Keratinocyte (primary cell): ENCODE measurements around the gene ASTN1. TPM values are rescaled to one million over a fixed set of nuclear protein-coding genes. Genes with fewer than 3 reads are reported as not detected.
A peak's percentile ranks its signal among the peaks of the same experiment; 100 is the strongest.

Experiments
- DNase-seq: peaks from one replicate; pipeline ENCODE4 v3.0.0-alpha.2; 2011; ENCODE audit warnings: low read depth, missing footprints, low spot score
- FAIRE-seq: peaks from 2 replicates; lab custom pipeline; 2011; peaks lifted over from hg19 to GRCh38; lab: Jason Lieb, UNC
- H2AFZ ChIP-seq: 2 replicates; pipeline ENCODE4 v1.6.0; 2012; ENCODE audit warnings: low read length, control low read depth, inconsistent platforms; ENCODE audit not compliant: control insufficient read depth
- H3K27ac ChIP-seq: 2 replicates; pipeline ENCODE4 v1.5.1; 2011; ENCODE audit warnings: low read length; ENCODE audit not compliant: control insufficient read depth, insufficient read depth
- H3K27me3 ChIP-seq: 3 replicates; pipeline ENCODE4 v1.6.0; 2011; ENCODE audit warnings: low read length; ENCODE audit not compliant: control insufficient read depth, insufficient read depth; ENCODE audit errors: extremely low read depth
- H3K36me3 ChIP-seq, 2 experiments: 2 replicates in 1 of 2; 3 replicates in 1 of 2; pipeline ENCODE4 v1.5.1; 2011; ENCODE audit warnings: low read length in 2 of 2, mild to moderate bottlenecking in 1 of 2; ENCODE audit not compliant: control insufficient read depth in 2 of 2, insufficient read depth in 2 of 2; ENCODE audit errors: extremely low read depth in 1 of 2
- H3K4me1 ChIP-seq: 3 replicates; pipeline ENCODE4 v1.5.1; 2011; ENCODE audit warnings: low read length; ENCODE audit not compliant: control insufficient read depth, insufficient read depth; ENCODE audit errors: extremely low read depth
- H3K4me2 ChIP-seq: 3 replicates; pipeline ENCODE4 v1.6.0; 2011; ENCODE audit warnings: low read depth, low read length; ENCODE audit not compliant: control insufficient read depth, insufficient read depth; ENCODE audit errors: extremely low read depth
- H3K4me3 ChIP-seq, 3 experiments: fragments of 200-600 bp in 1 of 3; sonication (generic) in 1 of 3; 2 replicates in 2 of 3; 3 replicates in 1 of 3; pipeline ENCODE4 v1.5.1; 2011 to 2016; ENCODE audit warnings: low read length in 3 of 3, mild to moderate bottlenecking in 3 of 3, control low read depth in 2 of 3, inconsistent platforms in 1 of 3, low read depth in 1 of 3, mixed read lengths in 1 of 3, mixed run types in 1 of 3, moderate library complexity in 1 of 3; ENCODE audit not compliant: control insufficient read depth in 2 of 3, insufficient read depth in 2 of 3; ENCODE audit errors: extremely low read depth in 1 of 3
- H3K79me2 ChIP-seq: 2 replicates; pipeline ENCODE4 v1.6.0; 2012; ENCODE audit warnings: low read length; ENCODE audit not compliant: control insufficient read depth, insufficient read depth
- H3K9ac ChIP-seq: 3 replicates; pipeline ENCODE4 v1.6.0; 2011; ENCODE audit warnings: low read length; ENCODE audit not compliant: control insufficient read depth, insufficient read depth; ENCODE audit errors: extremely low read depth
- H3K9me1 ChIP-seq: 3 replicates; pipeline ENCODE4 v1.6.0; 2011; ENCODE audit warnings: low read length; ENCODE audit not compliant: control insufficient read depth, insufficient read depth; ENCODE audit errors: extremely low read depth
- H3K9me3 ChIP-seq: 2 replicates; pipeline ENCODE4 v1.5.1; 2012; ENCODE audit warnings: low read depth, low read length; ENCODE audit not compliant: control insufficient read depth
- H4K20me1 ChIP-seq: 3 replicates; pipeline ENCODE4 v1.6.0; 2011; ENCODE audit warnings: low read length; ENCODE audit not compliant: control insufficient read depth, insufficient read depth; ENCODE audit errors: extremely low read depth
- EZH2 ChIP-seq: IDR thresholded peaks from one replicate; pipeline ENCODE4 v1.6.1; 2012; ENCODE audit warnings: inconsistent platforms, mild to moderate bottlenecking, low read length, moderate library complexity
- dilution Hi-C: fragments of 300-500 bp; cut with MboI; formaldehyde crosslinking; loops from one replicate; pipeline ENCODE4 v1.7.0; 2020; ENCODE audit warnings: low sequenced_read_pairs; ENCODE audit not compliant: extremely low pct_ligation_motif_present
- polyA plus RNA-seq, 5 experiments: library from polyadenylated mRNA; depleted of rRNA in 3 of 5; stranded (reverse) in 3 of 5; stranded (forward) in 1 of 5; unstranded in 1 of 5; fragments of >200 nt; gene quantifications; 1 replicate in 1 of 5; 2 replicates in 3 of 5; 3 replicates in 1 of 5; pipeline versions ENCODE4 v1.2.1 to v1.2.3, GENCODE V29; 2011 to 2012; ENCODE audit warnings: missing spikeins in 2 of 5, low read depth in 1 of 5, low replicate concordance in 1 of 5
- TF ChIP-seq, protein P1 (sequence below), 3 experiments: IDR thresholded peaks in 1 of 3; conservative IDR thresholded peaks in 1 of 3; optimal IDR thresholded peaks in 1 of 3; 2 replicates in 2 of 3; 3 replicates in 1 of 3; pipeline versions ENCODE3 to v1.5.1; 2011; ENCODE audit warnings: low read length in 3 of 3, mild to moderate bottlenecking in 3 of 3, moderate library complexity in 2 of 3, control low read depth in 1 of 3, inconsistent platforms in 1 of 3; ENCODE audit not compliant: insufficient read depth in 2 of 3; ENCODE audit errors: extremely low read depth in 1 of 3

ASTN1 gene
- polyA plus RNA-seq, 1 donor (not counting 4 experiments of a cell fraction or from before 2014, with no cell fraction given): 0.08 TPM

DNA sequence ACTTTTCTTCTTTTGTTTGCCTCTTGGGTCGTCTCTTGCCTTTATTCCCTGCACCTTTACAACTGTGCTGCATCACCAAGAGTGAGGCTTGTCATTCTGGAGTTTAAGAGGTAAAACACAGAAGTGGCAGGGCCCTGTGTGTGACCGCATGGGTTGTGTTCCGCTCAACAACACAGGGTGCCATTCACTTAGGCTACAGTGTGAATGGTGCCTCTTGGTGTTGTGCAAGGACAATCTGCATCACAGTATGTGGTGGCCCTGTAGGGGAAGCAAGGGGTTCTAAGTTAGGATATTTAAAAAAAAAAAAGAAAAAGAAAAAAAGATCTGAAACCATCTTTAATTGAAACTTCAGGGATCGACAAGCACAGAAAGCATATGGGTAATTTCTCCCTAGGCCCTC lies 44.4 kb upstream of the ASTN1 start:
- no peak overlapping the region for H3K4me3 ChIP-seq
- no peak for DNase-seq
- H3K27ac ChIP-seq: no peak overlapping the region
- no peak overlapping the region for H3K4me2 ChIP-seq
- H3K36me3 ChIP-seq: no peaks in the 10 kb centered on the region
- no peaks in the 10 kb centered on the region for H3K27me3 ChIP-seq
- dilution Hi-C loops: no loop called here
- H4K20me1 ChIP-seq: no peaks in the 10 kb centered on the region
- H3K79me2 ChIP-seq: no peaks in the 10 kb centered on the region
- no peak for FAIRE-seq
- H3K9ac ChIP-seq: no peak overlapping the region
- H2AFZ ChIP-seq: no peak overlapping the region
- no peak for TF ChIP-seq EZH2
- TF ChIP-seq, protein P1, sequence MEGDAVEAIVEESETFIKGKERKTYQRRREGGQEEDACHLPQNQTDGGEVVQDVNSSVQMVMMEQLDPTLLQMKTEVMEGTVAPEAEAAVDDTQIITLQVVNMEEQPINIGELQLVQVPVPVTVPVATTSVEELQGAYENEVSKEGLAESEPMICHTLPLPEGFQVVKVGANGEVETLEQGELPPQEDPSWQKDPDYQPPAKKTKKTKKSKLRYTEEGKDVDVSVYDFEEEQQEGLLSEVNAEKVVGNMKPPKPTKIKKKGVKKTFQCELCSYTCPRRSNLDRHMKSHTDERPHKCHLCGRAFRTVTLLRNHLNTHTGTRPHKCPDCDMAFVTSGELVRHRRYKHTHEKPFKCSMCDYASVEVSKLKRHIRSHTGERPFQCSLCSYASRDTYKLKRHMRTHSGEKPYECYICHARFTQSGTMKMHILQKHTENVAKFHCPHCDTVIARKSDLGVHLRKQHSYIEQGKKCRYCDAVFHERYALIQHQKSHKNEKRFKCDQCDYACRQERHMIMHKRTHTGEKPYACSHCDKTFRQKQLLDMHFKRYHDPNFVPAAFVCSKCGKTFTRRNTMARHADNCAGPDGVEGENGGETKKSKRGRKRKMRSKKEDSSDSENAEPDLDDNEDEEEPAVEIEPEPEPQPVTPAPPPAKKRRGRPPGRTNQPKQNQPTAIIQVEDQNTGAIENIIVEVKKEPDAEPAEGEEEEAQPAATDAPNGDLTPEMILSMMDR (optimal IDR thresholded peaks at IDR 0.05 in 1 of 3, IDR thresholded peaks at IDR 0.05 in 1 of 3, conservative IDR thresholded peaks at IDR 0.05 in 1 of 3; ENCODE audit: extremely low read depth in 1 of 3, insufficient read depth in 2 of 3, low read length in 3 of 3): no peak
- peaks cover 14% of the 10 kb centered on the region for H3K4me1 ChIP-seq
- H3K9me1 ChIP-seq: no peaks in the 10 kb centered on the region
- H3K9me3 ChIP-seq: no peaks in the 10 kb centered on the region

DNA sequence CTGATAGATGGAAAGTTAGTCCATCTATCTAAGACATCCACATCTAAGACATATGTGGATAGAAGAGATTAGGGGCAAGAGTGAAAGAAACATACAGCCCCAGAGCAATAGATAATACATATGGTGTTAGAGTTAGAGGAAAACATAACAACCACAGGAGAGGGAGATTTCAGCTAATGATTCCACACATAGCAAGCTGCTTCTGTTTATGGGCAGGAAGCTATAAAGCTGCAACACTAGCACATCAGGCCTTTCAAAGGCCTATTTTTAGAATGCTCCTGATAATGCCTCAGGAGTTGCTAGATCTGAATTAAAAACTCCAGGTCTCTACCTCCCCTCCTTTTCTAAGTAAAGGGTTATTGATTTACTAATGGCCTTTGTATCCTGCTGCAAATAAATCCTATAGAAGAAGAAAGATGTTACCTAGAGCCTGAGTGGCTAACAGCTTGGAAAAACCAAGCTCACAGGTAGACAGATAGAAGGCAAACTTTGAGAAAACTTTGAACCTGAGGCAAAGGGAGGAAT lies 42.4 kb upstream of the ASTN1 start:
- no peak for TF ChIP-seq EZH2
- no peaks in the 10 kb centered on the region for H3K27me3 ChIP-seq
- H2AFZ ChIP-seq: no peak overlapping the region
- H3K79me2 ChIP-seq: no peaks in the 10 kb centered on the region
- H3K9ac ChIP-seq: no peak overlapping the region
- dilution Hi-C loops: no loop called here
- H3K27ac ChIP-seq: no peak overlapping the region
- no peaks in the 10 kb centered on the region for H3K9me3 ChIP-seq
- H4K20me1 ChIP-seq: no peaks in the 10 kb centered on the region
- no peak overlapping the region for H3K4me3 ChIP-seq
- FAIRE-seq (no peak), DNase-seq (no peak)
- no peaks in the 10 kb centered on the region for H3K9me1 ChIP-seq
- no peak overlapping the region for H3K4me2 ChIP-seq
- peaks cover 14% of the 10 kb centered on the region for H3K4me1 ChIP-seq
- H3K36me3 ChIP-seq: no peaks in the 10 kb centered on the region

DNA sequence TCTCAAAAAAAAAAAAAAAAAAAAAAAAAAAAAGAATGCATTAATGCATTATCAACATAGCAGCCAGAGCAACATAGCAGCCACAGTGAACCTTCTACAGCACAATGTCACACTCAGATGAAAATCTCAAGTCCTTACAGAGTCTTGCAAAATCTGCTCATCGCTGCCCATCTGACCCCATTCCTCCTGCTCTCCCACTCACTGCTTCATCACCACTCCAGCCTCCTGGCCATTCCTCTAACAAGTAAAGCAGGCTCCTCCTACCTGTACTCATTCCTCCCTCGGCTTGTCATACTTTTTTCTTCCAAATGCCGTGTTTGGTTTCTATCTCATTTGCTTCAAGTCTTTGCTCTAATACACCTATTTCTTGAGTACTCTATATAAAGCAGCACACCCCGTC lies 35.8 kb upstream of the ASTN1 start:
- dilution Hi-C loops: no loop called here
- no peak overlapping the region for H2AFZ ChIP-seq
- no peaks in the 10 kb centered on the region for H3K79me2 ChIP-seq
- H3K4me2 ChIP-seq: no peak overlapping the region
- H3K4me1 ChIP-seq: no peaks in the 10 kb centered on the region
- TF ChIP-seq EZH2: no peak
- TF ChIP-seq, protein P1 (optimal IDR thresholded peaks at IDR 0.05 in 1 of 3, IDR thresholded peaks at IDR 0.05 in 1 of 3, conservative IDR thresholded peaks at IDR 0.05 in 1 of 3; ENCODE audit: extremely low read depth in 1 of 3, insufficient read depth in 2 of 3, low read length in 3 of 3): no peak
- H3K36me3 ChIP-seq: no peaks in the 10 kb centered on the region
- no peak overlapping the region for H3K9ac ChIP-seq
- H4K20me1 ChIP-seq: no peaks in the 10 kb centered on the region
- no peaks in the 10 kb centered on the region for H3K9me1 ChIP-seq
- no peak overlapping the region for H3K4me3 ChIP-seq
- DNase-seq: no peak
- no peaks in the 10 kb centered on the region for H3K9me3 ChIP-seq
- no peak overlapping the region for H3K27ac ChIP-seq
- peak; percentile 26 for FAIRE-seq
- H3K27me3 ChIP-seq: no peaks in the 10 kb centered on the region
